ENCODE results near the gene RAPGEF1. TPM values are rescaled to one million over a fixed set of nuclear protein-coding genes. Genes with fewer than 3 reads are reported as not detected.

Gene RAPGEF1
- total and polyA plus RNA-seq, 2 of the 13 experiments (the other 11 are each of a cell fraction or from before 2014, with no cell fraction given) = 21.2 to 38.9 TPM

DNA sequence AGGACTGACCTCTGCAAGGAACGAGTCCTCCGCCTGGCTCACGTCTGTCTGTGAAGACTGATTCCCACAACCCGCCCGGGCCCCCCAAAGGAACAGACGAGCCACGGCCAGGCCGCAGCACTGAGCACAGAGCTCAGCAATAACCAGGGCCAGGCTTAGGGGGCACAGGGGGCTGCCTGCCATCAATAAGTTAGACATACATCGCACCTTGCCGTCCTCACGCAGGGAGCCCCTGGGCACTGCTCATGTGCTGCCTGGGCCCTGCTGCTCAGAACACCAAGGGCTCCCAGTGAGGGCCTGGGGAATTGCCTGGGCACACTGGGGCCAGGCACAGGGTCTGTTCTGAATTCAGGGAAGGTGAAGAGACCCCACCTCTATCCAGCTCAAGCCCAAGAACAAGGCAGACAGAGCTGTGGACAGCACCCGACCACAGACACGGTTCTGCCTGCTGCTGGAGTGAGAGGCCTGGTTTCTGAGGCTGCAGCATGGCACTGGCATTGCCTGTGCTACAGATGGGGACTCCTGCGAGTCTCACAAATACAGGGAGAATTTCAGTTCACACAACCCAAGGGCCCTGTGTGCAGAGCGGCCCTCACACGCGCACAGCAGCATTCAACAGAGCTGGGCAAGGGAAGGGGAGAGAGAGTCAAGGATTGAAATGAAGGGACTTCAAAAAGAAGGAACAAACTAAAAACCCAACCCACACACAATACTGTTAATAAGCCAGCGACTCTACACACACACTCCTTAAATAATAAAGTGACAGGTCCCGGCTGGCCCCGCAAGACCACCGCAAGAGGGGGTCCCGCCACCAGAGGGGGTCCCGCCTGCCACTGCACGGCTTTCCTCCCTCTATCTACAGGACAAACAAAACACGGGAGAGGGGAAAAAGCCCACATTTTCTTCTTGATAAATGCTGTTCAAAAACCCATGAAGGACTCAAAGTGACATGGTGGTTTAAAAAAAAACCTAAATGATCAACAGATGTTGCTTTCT, 162.6 kb downstream of the RAPGEF1 start (continued):
- TF ChIP-seq ZBTB37 (CRISPR knock-in tag; IDR thresholded peaks at IDR 0.05) (no peak), ZNF556 (CRISPR knock-in tag; IDR thresholded peaks at IDR 0.05; ENCODE audit: borderline replicate concordance) (no peak), ZNF446 (CRISPR knock-in tag; IDR thresholded peaks at IDR 0.05) (no peak), PLSCR1 (CRISPR knock-in tag; IDR thresholded peaks at IDR 0.05; ENCODE audit: borderline replicate concordance) (no peak)

GRCh38 chr9:131575946-131576853, 163.7 kb downstream of the RAPGEF1 start:
- Histone ChIP-seq H3K27me3 (ENCODE audit: control insufficient read depth in 1 of 2, insufficient read depth in 2 of 2, low read length in 2 of 2) (no peaks in the 10 kb centered on the region), H3K9me3 (ENCODE audit: low read length) (no peaks in the 10 kb centered on the region), H2AFZ (ENCODE audit: low read length) (no peak overlapping the region), H4K20me1 (ENCODE audit: insufficient read depth, low read length) (no peaks in the 10 kb centered on the region), H3K4me1 (ENCODE audit: insufficient read depth, low read length) (no peaks in the 10 kb centered on the region), H3K4me2 (ENCODE audit: low read depth, low read length) (no peak overlapping the region), H3K36me3 (replicated peaks in 1 of 2; ENCODE audit: control insufficient read depth in 1 of 2, insufficient read depth in 2 of 2, low read length in 2 of 2) (peaks cover 6 to 25% of the 10 kb centered on the region in 2 experiments; a peak in 3 of 5 replicates), H3K9ac (ENCODE audit: insufficient read depth, low read depth, low read length) (no peak overlapping the region), H3K79me2 (ENCODE audit: insufficient read depth, low read length) (no peaks in the 10 kb centered on the region), H3K4me3 (replicated peaks in 1 of 3; ENCODE audit: insufficient read depth in 1 of 3, low read depth in 2 of 3, low read length in 3 of 3) (no peak overlapping the region), H3K27ac (ENCODE audit: extremely low read length, insufficient read depth, low read length) (no peak overlapping the region)
- DNase-seq (ENCODE audit: low spot score) (no peak), FAIRE-seq (no peak), ATAC-seq (no peak)
- no TSS peak for BruUV-seq (replicated peaks)
- ChIA-PET CTCF (ENCODE audit: low intra/inter-chr PET ratio, low total read pairs) (no interaction called here), POLR2A (interaction anchor here (0.6 kb wide), 1 partner anchor 31 kb away, joined by 3 read pairs; no protein-coding TSS in a partner anchor)
- in situ Hi-C loops (cut with HindIII; ENCODE audit: extremely low pct_ligation_motif_present, low pct_unique_long_range_greater_than_20kb) (loop anchor here (25.0 kb wide), 1 partner anchor 661 kb away; no protein-coding TSS in a partner anchor), intact Hi-C loops (cut with micrococcal nuclease; ENCODE audit: unreplicated experiment) (no loop called here)
- TF ChIP-seq NFYC (CRISPR knock-in tag; IDR thresholded peaks at IDR 0.05) = no peak
- TF ChIP-seq SP1 (IDR thresholded peaks at IDR 0.05) = no peak
- TF ChIP-seq SP1 (CRISPR knock-in tag; IDR thresholded peaks at IDR 0.05) = no peak
- TF ChIP-seq, protein P1, sequence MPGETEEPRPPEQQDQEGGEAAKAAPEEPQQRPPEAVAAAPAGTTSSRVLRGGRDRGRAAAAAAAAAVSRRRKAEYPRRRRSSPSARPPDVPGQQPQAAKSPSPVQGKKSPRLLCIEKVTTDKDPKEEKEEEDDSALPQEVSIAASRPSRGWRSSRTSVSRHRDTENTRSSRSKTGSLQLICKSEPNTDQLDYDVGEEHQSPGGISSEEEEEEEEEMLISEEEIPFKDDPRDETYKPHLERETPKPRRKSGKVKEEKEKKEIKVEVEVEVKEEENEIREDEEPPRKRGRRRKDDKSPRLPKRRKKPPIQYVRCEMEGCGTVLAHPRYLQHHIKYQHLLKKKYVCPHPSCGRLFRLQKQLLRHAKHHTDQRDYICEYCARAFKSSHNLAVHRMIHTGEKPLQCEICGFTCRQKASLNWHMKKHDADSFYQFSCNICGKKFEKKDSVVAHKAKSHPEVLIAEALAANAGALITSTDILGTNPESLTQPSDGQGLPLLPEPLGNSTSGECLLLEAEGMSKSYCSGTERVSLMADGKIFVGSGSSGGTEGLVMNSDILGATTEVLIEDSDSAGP (CRISPR knock-in tag; IDR thresholded peaks at IDR 0.05; ENCODE audit: borderline replicate concordance) = no peak
- TF ChIP-seq ATF7 (IDR thresholded peaks at IDR 0.05) = no peak
- TF ChIP-seq ATF7 (CRISPR knock-in tag; IDR thresholded peaks at IDR 0.05) = no peak
- no peak for TF ChIP-seq ZNF276 (CRISPR knock-in tag; IDR thresholded peaks at IDR 0.05; ENCODE audit: low read depth)
- no peak for TF ChIP-seq ZNF564 (CRISPR knock-in tag; IDR thresholded peaks at IDR 0.05)
- 90% methylated on average over 10 of the region's 23 CpGs for WGBS (ENCODE audit: low lambda C conversion rate)
